CD4-positive, CD25-positive, alpha-beta regulatory T cell (primary cell): ENCODE measurements around the gene COMMD1. TPM values are rescaled to one million over a fixed set of nuclear protein-coding genes. Genes with fewer than 3 reads are reported as not detected.

Source experiments
- ATAC-seq, 2 donors: fragments of 150-1000 bp; cut with Tn5 transposase; one replicate each; pipeline ENCODE4 v1.10.0; 2021; ENCODE audit warnings: low read depth in 2 of 2, moderate number of reproducible peaks in 2 of 2, moderate library complexity in 1 of 2
- DNase-seq, 3 donors: peaks; one replicate each; pipeline versions ENCODE4 v3.0.0 to v3.0.0-alpha.2; 2012 to 2022; ENCODE audit warnings: mixed read lengths in 1 of 3
- H3K27ac ChIP-seq: one replicate; pipeline ENCODE4 v1.7.0; 2013; ENCODE audit warnings: mild to moderate bottlenecking, low read length; ENCODE audit not compliant: insufficient read depth, poor library complexity, severe bottlenecking
- H3K27me3 ChIP-seq: one replicate; pipeline ENCODE4 v1.7.0; 2013; ENCODE audit warnings: low read length; ENCODE audit not compliant: control insufficient read depth, insufficient read depth
- H3K36me3 ChIP-seq: one replicate; pipeline ENCODE4 v1.7.0; 2013; ENCODE audit warnings: mild to moderate bottlenecking, low read length, moderate library complexity; ENCODE audit not compliant: control insufficient read depth, insufficient read depth
- H3K4me1 ChIP-seq: 2 replicates; pipeline ENCODE4 v1.7.0; 2013; ENCODE audit warnings: mild to moderate bottlenecking, low read length; ENCODE audit not compliant: insufficient read depth, control insufficient read depth, poor library complexity, severe bottlenecking
- H3K4me3 ChIP-seq: one replicate; pipeline ENCODE4 v1.7.0; 2013; ENCODE audit warnings: low read depth, mild to moderate bottlenecking, low read length, moderate library complexity
- H3K9me3 ChIP-seq, 2 experiments: 1 replicate in 1 of 2; 2 replicates in 1 of 2; pipeline ENCODE4 v1.7.0; 2013; ENCODE audit warnings: low read length in 2 of 2, mild to moderate bottlenecking in 1 of 2, moderate library complexity in 1 of 2; ENCODE audit not compliant: control insufficient read depth in 2 of 2
- H3K27ac Mint-ChIP-seq, 3 donors: one replicate each; pipeline ENCODE4 v1.8.0; 2020 to 2022; ENCODE audit warnings: mild to moderate bottlenecking in 3 of 3, mixed read lengths in 3 of 3, moderate library complexity in 2 of 3
- H3K27me3 Mint-ChIP-seq: one replicate; pipeline ENCODE4 v1.8.0; 2022; ENCODE audit warnings: mild to moderate bottlenecking, mixed read lengths
- H3K36me3 Mint-ChIP-seq: one replicate; pipeline ENCODE4 v1.8.0; 2020; ENCODE audit warnings: mixed read lengths
- H3K4me1 Mint-ChIP-seq, 4 donors: one replicate each; pipeline ENCODE4 v1.8.0; 2020 to 2022; ENCODE audit warnings: mixed read lengths in 4 of 4, mild to moderate bottlenecking in 1 of 4
- H3K4me3 Mint-ChIP-seq, 4 donors: one replicate each; pipeline ENCODE4 v1.8.0; 2020 to 2022; ENCODE audit warnings: mild to moderate bottlenecking in 4 of 4, mixed read lengths in 4 of 4, moderate library complexity in 3 of 4
- H3K9me3 Mint-ChIP-seq, 7 donors: one replicate each; pipeline ENCODE4 v1.8.0; 2020 to 2022; ENCODE audit warnings: mixed read lengths in 7 of 7, mild to moderate bottlenecking in 3 of 7, moderate library complexity in 2 of 7
- polyA plus RNA-seq, 4 donors: library from polyadenylated mRNA; unstranded; fragments of 300-500 nt; fragmentation: Illumina TruSeq; gene quantifications; one replicate each; pipeline ENCODE4 v1.2.3, GENCODE V29; 2021
- total RNA-seq: library from RNA; stranded (reverse); gene quantifications from one replicate; pipeline ENCODE4 v1.2.3, GENCODE V29; 2022

The COMMD1 gene
- total and polyA plus RNA-seq, 5 donors from 2014 or later: 21.4 to 79.2 (median 55.0) TPM

GRCh38 chr2:62071126-62071598 is 165.7 kb downstream of the COMMD1 start:
- no peak for ATAC-seq
- peaks cover 0 to 5% (median 2%) of the 10 kb centered on the region in 7 donors for H3K9me3 Mint-ChIP-seq
- Histone ChIP-seq H3K27ac (no peak overlapping the region), H3K36me3 (no peaks in the 10 kb centered on the region), H3K27me3 (no peaks in the 10 kb centered on the region), H3K9me3 (no peaks in the 10 kb centered on the region), H3K4me1 (no peaks in the 10 kb centered on the region), H3K4me3 (no peak overlapping the region)
- peaks cover 12% of the 10 kb centered on the region for H3K36me3 Mint-ChIP-seq
- no peak overlapping the region for H3K27ac Mint-ChIP-seq
- H3K27me3 Mint-ChIP-seq: no peaks in the 10 kb centered on the region
- DNase-seq: no peak
- H3K4me1 Mint-ChIP-seq: peaks cover 0 to 16% (median 2%) of the 10 kb centered on the region in 4 donors
- no peak overlapping the region for H3K4me3 Mint-ChIP-seq

GRCh38 chr2:62071760-62072680 is 166.5 kb downstream of the COMMD1 start:
- Histone ChIP-seq H3K27ac (no peak overlapping the region), H3K4me3 (no peak overlapping the region), H3K9me3 (no peaks in the 10 kb centered on the region), H3K36me3 (no peaks in the 10 kb centered on the region), H3K27me3 (no peaks in the 10 kb centered on the region), H3K4me1 (no peaks in the 10 kb centered on the region)
- ATAC-seq: no peak
- Mint-ChIP-seq H3K4me1 (peaks cover 0 to 16% (median 3%) of the 10 kb centered on the region in 4 donors), H3K27ac (no peak overlapping the region), H3K27me3 (no peaks in the 10 kb centered on the region), H3K9me3 (peaks cover 0 to 5% (median 2%) of the 10 kb centered on the region in 7 donors), H3K4me3 (no peak overlapping the region), H3K36me3 (peaks cover 11% of the 10 kb centered on the region)
- DNase-seq: no peak

GRCh38 chr2:62074233-62074632 is 168.8 kb downstream of the COMMD1 start:
- peaks cover 9% of the 10 kb centered on the region for H3K36me3 Mint-ChIP-seq
- no peak overlapping the region for H3K27ac ChIP-seq
- no peaks in the 10 kb centered on the region for H3K27me3 Mint-ChIP-seq
- no peak overlapping the region for H3K4me3 ChIP-seq
- no peaks in the 10 kb centered on the region for H3K4me1 ChIP-seq
- H3K4me3 Mint-ChIP-seq: no peak overlapping the region
- H3K9me3 Mint-ChIP-seq: peaks cover 0 to 5% (median 2%) of the 10 kb centered on the region in 7 donors
- ATAC-seq: no peak
- peaks cover 0 to 9% (median 2%) of the 10 kb centered on the region in 4 donors for H3K4me1 Mint-ChIP-seq
- no peak overlapping the region for H3K27ac Mint-ChIP-seq
- H3K36me3 ChIP-seq: no peaks in the 10 kb centered on the region
- H3K27me3 ChIP-seq: no peaks in the 10 kb centered on the region
- no peak for DNase-seq
- H3K9me3 ChIP-seq: no peaks in the 10 kb centered on the region

GRCh38 chr2:62076980-62077638 is 171.6 kb downstream of the COMMD1 start:
- H3K9me3 Mint-ChIP-seq: peaks cover 0 to 3% (median 0%) of the 10 kb centered on the region in 7 donors
- H3K4me3 Mint-ChIP-seq: no peak overlapping the region
- H3K9me3 ChIP-seq: no peaks in the 10 kb centered on the region
- H3K36me3 ChIP-seq: no peaks in the 10 kb centered on the region
- no peaks in the 10 kb centered on the region for H3K4me1 ChIP-seq
- ATAC-seq: no peak
- H3K4me3 ChIP-seq: no peak overlapping the region
- no peak for DNase-seq
- H3K36me3 Mint-ChIP-seq: peaks cover 4% of the 10 kb centered on the region
- H3K27me3 Mint-ChIP-seq: no peaks in the 10 kb centered on the region
- peaks cover 0 to 10% (median 2%) of the 10 kb centered on the region in 4 donors for H3K4me1 Mint-ChIP-seq
- no peaks in the 10 kb centered on the region for H3K27me3 ChIP-seq
- H3K27ac Mint-ChIP-seq: no peak overlapping the region
- H3K27ac ChIP-seq: no peak overlapping the region

- DNase-seq: no peak
- H3K36me3 Mint-ChIP-seq: peaks cover 8% of the 10 kb centered on the region
- Histone ChIP-seq H3K27ac (no peak overlapping the region), H3K4me3 (no peak overlapping the region), H3K4me1 (no peaks in the 10 kb centered on the region), H3K36me3 (no peaks in the 10 kb centered on the region), H3K9me3 (no peaks in the 10 kb centered on the region), H3K27me3 (no peaks in the 10 kb centered on the region)
- no peak overlapping the region for H3K27ac Mint-ChIP-seq
- peaks cover 0 to 11% (median under 1%) of the 10 kb centered on the region in 4 donors for H3K4me1 Mint-ChIP-seq
- H3K27me3 Mint-ChIP-seq: no peaks in the 10 kb centered on the region
- ATAC-seq: no peak
- no peaks in the 10 kb centered on the region for H3K9me3 Mint-ChIP-seq
- no peak overlapping the region for H3K4me3 Mint-ChIP-seq
These were observed 179.3 kb downstream of the COMMD1 start for GRCh38 chr2:62084801-62085200.

- H3K27ac Mint-ChIP-seq: no peak overlapping the region
- ATAC-seq (no peak), DNase-seq (no peak)
- H3K4me1 ChIP-seq: no peaks in the 10 kb centered on the region
- H3K27me3 Mint-ChIP-seq: no peaks in the 10 kb centered on the region
- H3K4me3 Mint-ChIP-seq: no peak overlapping the region
- no peaks in the 10 kb centered on the region for H3K36me3 ChIP-seq
- H3K9me3 ChIP-seq: no peaks in the 10 kb centered on the region
- no peaks in the 10 kb centered on the region for H3K27me3 ChIP-seq
- peaks cover 0 to 2% (median 0%) of the 10 kb centered on the region in 7 donors for H3K9me3 Mint-ChIP-seq
- H3K27ac ChIP-seq: no peak overlapping the region
- H3K36me3 Mint-ChIP-seq: peaks cover 7% of the 10 kb centered on the region
- H3K4me1 Mint-ChIP-seq: peaks cover 0 to 6% (median 0%) of the 10 kb centered on the region in 4 donors
- no peak overlapping the region for H3K4me3 ChIP-seq
These were observed 184.2 kb downstream of the COMMD1 start for GRCh38 chr2:62089658-62090057.

- no peaks in the 10 kb centered on the region for H3K27me3 ChIP-seq
- H3K36me3 Mint-ChIP-seq: peaks cover 4% of the 10 kb centered on the region
- ATAC-seq: no peak
- H3K4me3 ChIP-seq: no peak overlapping the region
- no peaks in the 10 kb centered on the region for H3K4me1 ChIP-seq
- no peaks in the 10 kb centered on the region for H3K36me3 ChIP-seq
- no peak for DNase-seq
- H3K4me3 Mint-ChIP-seq: no peak overlapping the region
- H3K27ac ChIP-seq: no peak overlapping the region
- no peaks in the 10 kb centered on the region for H3K9me3 ChIP-seq
- peaks cover 0 to 6% (median 0%) of the 10 kb centered on the region in 4 donors for H3K4me1 Mint-ChIP-seq
- no peaks in the 10 kb centered on the region for H3K27me3 Mint-ChIP-seq
- H3K9me3 Mint-ChIP-seq: peaks cover 0 to 2% (median 0%) of the 10 kb centered on the region in 7 donors
- H3K27ac Mint-ChIP-seq: no peak overlapping the region
These were observed 186.0 kb downstream of the COMMD1 start for GRCh38 chr2:62091471-62091870.
